HG02840 (cell line): ENCODE measurements around the gene ALDOA.
"Not testable (repeated sequence)": the region's sequence is repeated elsewhere in the genome, so short reads cannot be mapped to it uniquely, and the experiment has no call there.

Experiments
- ATAC-seq: cut with Tn5 transposase; IDR thresholded peaks from one replicate; pipeline ENCODE4 v1.9.1; 2021; ENCODE audit warnings: mild to moderate bottlenecking, moderate library complexity, moderate number of reproducible peaks; ENCODE audit not compliant: unreplicated experiment, low FRiP score

ALDOA gene

DNA sequence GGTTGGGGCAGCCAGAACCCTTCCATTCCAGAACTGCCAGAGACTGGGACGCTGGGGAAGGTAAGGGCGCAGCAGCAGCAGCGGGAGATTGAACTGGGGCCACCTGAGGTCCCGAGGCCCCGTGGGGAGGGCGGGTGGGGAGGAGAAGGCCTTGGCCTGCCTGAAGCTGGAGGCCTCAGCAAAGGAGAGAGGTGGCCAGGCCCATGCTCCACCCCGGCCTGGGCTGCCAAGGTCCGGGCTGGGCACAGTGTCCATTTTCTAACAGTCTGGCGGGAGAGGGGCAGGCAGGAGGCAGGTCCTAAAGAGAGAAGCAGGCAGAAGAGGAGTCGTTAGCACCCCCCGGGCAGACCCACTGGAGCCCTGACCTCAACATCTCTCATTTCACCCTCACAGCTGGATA, 48.9 kb downstream of the ALDOA start:
- no peak for ATAC-seq

DNA sequence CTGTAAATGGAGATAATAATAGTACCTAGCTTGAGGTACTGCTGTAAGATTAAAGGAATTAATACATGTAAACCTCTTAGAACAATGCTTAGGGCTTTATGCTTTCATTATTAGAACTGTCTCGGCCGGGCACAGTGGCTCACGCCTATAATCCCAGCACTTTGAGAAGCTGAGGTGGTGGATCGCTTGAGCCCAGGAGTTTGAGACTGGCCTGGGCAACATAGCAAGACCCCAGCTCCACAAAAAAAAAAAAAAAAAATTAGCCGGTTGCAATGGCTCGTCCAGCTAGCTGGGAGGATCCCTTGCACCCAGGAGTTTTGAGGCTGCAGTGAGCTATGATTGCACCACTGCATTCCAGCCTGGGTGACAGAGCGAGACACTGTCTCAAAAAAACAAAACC, 49.3 kb downstream of the ALDOA start:
- not testable (repeated sequence) for ATAC-seq

DNA sequence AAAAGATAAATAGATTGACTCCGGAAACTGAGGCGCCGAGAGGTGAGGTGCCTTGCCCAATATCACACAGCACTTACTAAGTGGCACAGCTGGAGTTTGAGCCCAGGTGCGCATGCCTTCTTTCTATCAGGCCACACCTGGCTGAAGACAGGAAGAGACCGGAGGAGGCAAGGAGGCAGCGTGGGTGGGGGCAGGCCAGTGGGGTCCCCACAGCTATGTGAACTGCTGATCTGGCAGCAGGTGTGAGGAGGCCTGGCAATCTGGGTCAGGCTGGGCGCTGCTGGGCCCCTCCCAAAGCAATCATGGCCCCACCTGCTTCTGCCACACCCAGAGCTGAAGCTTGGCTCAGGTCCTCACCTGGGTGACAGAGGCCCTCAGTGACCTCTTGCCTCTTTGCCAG, 49.7 kb downstream of the ALDOA start:
- no peak for ATAC-seq

DNA sequence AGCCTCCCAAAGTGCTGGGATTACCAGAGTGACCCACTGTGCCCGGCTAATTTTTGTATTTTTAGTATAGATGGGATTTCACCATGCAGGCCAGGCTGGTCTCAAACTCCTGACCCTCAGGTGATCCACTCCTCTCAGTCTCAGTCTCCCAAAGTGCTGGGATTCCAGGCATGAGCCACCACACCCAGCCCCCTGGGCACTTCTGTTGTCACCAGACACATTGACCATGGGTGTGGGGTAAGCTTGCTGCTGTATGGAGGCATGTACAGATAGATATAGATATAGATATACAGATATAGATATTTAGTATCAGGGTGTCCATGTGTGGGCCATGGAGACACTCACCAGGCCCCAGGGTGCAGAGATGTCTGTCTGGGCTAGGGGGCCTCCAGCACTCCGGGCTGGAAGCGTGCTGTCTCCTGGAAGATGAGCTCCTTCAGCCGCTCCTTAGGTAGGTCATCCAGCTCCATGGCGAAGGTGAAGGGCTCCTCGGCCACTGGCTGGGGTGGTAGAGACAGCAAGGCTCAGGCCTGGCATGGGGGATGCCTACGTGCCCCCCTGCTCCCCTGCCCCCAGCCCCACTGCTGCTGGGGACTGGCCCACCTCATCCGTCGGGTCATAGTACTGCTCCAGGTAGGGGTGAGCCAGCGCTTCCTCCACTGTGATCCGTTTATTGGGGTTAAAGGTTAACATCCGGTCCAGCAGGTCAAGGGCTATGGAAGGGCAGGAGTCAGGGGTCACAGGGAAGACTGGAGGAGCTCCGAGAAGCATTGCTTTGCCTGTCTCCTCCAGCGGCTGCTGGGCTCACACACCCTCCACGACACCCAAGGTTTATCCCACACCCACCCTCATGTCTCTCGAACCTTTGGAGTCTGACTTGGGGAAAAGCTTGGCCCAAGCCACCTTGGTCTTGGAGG, 51.0 kb downstream of the ALDOA start:
- no peak for ATAC-seq

DNA sequence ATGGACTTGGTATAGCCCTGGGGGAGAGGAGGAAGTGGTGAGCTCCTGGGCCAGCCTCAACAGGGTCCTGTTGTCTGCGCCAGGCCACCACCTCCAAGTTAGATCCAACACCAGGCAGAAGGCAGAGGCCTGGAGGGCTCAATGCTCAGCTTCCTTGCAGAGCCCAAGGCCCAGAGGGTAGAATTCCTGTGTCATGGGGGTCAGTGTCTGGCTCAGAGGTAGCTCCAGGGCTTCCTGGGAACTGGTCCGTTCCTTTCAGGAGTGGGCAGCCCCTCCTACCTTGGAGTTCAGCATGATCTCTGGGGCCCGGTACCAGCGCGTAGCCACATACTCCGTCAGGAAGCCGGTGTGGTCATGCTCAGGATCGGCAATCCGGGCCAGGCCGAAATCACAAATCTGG, 52.2 kb downstream of the ALDOA start:
- ATAC-seq = no peak

DNA sequence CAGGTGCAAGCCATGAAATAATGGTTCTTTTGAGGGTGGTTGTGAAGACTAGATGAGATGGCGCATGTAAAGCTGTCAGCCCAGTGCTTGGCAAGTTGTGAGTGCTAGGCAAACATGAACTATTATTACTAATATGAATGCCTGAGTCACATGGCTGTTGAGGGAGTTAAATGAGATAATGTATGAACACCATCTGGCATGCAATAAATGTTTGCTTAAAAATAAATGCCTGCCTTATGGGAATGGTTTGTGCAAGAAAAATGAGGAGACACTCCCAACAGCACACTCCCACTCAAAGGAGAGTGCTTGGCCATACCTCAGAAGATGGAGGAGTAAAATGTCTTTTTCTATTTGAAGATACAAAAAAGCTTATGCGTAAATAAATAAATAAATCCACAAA, 53.9 kb downstream of the ALDOA start:
- ATAC-seq = no peak
